ENCODE measurements around the gene PBLD.

- TF ChIP-seq POLR2A (IDR thresholded peaks at IDR 0.05) (no peak), CTCF (IDR thresholded peaks at IDR 0.05 in 4 of 5, conservative IDR thresholded peaks at IDR 0.05 in 1 of 5) (no peak)
Measured at GRCh38 chr10:68276224-68276623, 56.5 kb downstream of the PBLD start.

All from gastrocnemius medialis (tissue), 4 donors.